Bronchial epithelial cell (primary cell): ENCODE results near the gene SPTBN5. TPM values are rescaled to one million over a fixed set of nuclear protein-coding genes. Genes with fewer than 3 reads are reported as not detected.

Source experiments
- DNase-seq: peaks from one replicate; pipeline ENCODE4 v3.0.0-alpha.2; 2010; ENCODE audit warnings: low read depth
- FAIRE-seq: peaks from 2 replicates; lab custom pipeline; 2011; peaks lifted over from hg19 to GRCh38; lab: Jason Lieb, UNC
- H3K27me3 ChIP-seq: 2 replicates; pipeline ENCODE4 v1.5.1; 2011; ENCODE audit warnings: low read length; ENCODE audit not compliant: control insufficient read depth, insufficient read depth
- H3K36me3 ChIP-seq: 2 replicates; pipeline ENCODE4 v1.5.1; 2011; ENCODE audit warnings: low read length; ENCODE audit not compliant: control insufficient read depth, insufficient read depth
- H3K4me3 ChIP-seq: 2 replicates; pipeline ENCODE4 v1.5.1; 2011; ENCODE audit warnings: mild to moderate bottlenecking, low read depth, low read length, control low read depth
- total RNA-seq: library from RNA; depleted of rRNA; stranded (reverse); fragments of >200 nt; gene quantifications from 2 replicates; pipeline ENCODE4 v1.2.1, GENCODE V29; 2014
- TF ChIP-seq, protein P1 (sequence below): IDR thresholded peaks from 2 replicates; pipeline ENCODE4 v1.5.1; 2011; ENCODE audit warnings: mild to moderate bottlenecking, moderate library complexity, low read length, control low read depth, inconsistent platforms; ENCODE audit not compliant: insufficient read depth, severe bottlenecking

Gene SPTBN5
- total RNA-seq, 1 donor from 2014 or later, result 0.53 TPM

DNA sequence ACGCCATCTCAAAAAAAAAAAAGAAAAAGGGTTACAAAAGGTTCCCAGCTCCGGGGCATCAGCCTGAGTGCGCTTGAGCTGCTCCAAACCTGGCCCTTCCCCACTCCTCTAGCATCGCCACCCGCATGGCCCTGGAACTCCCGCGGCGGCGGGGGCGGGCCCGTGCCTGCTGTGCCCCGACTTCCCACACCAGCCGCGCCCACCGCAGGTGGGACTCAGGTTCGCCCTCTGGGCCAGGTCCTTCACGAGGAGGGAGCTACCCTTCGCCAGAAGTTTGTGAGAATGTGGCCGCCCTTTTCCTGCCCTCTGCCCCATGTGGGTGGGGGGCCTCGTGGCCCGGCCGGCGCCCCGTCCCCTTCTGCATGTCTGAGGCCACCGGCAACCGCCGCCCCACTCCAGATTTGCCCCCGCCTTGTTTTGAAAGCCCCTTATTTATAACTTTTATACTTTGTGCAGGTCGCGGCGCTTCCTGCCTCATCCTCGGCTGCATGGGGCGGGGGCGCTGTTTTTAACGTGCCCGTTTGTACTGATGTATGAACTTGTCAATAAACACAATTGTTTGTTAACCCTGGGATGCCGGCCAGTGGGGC lies 66.5 kb downstream of the SPTBN5 start:
- H3K27me3 ChIP-seq, result no peaks in the 10 kb centered on the region
- H3K36me3 ChIP-seq, result peaks cover 34% of the 10 kb centered on the region
- no peak for FAIRE-seq
- TF ChIP-seq, protein P1, sequence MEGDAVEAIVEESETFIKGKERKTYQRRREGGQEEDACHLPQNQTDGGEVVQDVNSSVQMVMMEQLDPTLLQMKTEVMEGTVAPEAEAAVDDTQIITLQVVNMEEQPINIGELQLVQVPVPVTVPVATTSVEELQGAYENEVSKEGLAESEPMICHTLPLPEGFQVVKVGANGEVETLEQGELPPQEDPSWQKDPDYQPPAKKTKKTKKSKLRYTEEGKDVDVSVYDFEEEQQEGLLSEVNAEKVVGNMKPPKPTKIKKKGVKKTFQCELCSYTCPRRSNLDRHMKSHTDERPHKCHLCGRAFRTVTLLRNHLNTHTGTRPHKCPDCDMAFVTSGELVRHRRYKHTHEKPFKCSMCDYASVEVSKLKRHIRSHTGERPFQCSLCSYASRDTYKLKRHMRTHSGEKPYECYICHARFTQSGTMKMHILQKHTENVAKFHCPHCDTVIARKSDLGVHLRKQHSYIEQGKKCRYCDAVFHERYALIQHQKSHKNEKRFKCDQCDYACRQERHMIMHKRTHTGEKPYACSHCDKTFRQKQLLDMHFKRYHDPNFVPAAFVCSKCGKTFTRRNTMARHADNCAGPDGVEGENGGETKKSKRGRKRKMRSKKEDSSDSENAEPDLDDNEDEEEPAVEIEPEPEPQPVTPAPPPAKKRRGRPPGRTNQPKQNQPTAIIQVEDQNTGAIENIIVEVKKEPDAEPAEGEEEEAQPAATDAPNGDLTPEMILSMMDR, result no peak
- peak; percentile 25 for DNase-seq
- peak overlapping the region; percentile 94 for H3K4me3 ChIP-seq

DNA sequence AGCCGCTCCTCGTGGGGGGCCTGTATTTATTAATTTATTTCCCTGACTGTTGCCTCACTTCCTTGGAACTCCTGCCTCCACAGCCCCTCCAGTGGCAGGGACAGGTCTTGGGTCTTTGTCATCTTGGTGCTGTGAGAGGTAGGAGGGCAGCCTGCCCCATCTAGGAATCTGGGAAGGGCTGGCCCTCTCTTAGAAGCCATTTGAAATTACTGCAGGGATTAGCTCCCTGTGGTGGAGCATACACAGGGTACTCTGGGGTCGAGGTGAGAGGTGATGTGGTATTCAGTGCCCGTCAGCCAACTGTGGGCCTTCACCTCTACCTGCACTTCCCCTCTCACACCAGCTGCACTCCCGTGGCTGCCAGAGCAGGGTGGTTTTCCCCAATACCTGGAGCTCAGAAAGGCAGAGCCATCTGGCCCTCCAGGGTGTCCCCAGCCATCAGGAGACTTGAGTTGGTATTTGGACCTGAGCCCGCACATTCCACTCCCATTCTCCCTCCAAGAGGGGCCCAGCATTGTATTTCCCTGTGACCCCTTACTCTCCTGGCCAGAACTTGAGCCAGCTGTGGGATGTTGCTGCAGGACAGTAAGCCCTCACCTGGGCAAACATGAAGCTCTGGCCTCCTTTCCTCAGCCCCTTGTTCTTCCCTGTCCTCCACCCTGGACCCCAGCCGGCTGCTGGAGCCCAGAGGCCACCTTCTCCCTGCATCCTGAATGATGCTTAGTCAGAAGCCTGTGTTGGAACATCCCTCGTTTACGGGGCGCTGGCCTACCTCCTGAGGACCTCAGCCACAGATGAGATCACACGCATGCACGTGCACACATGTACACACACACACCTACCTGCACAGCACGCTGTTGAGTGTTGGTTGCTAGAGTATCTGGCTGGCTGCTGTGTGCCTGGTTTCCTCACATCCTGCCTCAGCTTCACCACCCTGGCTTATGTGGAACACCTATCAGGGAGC lies 68.0 kb downstream of the SPTBN5 start:
- TF ChIP-seq, protein P1, result no peak
- peaks cover 42% of the 10 kb centered on the region for H3K36me3 ChIP-seq

DNA sequence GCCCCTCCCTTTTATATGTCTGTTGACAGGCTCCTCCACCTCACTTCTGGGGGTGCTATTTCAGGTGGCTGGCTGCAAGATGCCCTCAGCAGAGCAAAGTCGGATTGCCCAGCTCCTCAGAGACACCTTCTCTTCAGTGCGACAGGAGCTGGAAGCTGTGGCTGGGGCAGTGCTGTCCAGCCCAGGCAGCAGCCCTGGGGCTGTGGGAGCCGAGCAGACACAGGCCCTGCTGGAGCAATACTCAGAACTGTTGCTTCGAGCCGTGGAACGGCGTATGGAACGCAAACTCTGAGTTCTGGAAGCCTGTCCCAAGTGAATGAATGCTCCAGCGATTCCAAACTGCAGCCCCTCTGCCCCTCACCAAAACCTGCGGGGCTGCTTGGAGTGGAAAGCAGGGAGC lies 68.7 kb downstream of the SPTBN5 start:
- Histone ChIP-seq H3K4me3 (no peak overlapping the region), H3K27me3 (no peaks in the 10 kb centered on the region), H3K36me3 (peaks cover 49% of the 10 kb centered on the region)
- TF ChIP-seq, protein P1, result no peak
- FAIRE-seq, result no peak
- no peak for DNase-seq

More for the DNA sequence above, 68.0 kb downstream of the SPTBN5 start:
- FAIRE-seq (peak; percentile 73), DNase-seq (peak; percentile 32)
- no peaks in the 10 kb centered on the region for H3K27me3 ChIP-seq
- H3K4me3 ChIP-seq, result no peak overlapping the region

DNA sequence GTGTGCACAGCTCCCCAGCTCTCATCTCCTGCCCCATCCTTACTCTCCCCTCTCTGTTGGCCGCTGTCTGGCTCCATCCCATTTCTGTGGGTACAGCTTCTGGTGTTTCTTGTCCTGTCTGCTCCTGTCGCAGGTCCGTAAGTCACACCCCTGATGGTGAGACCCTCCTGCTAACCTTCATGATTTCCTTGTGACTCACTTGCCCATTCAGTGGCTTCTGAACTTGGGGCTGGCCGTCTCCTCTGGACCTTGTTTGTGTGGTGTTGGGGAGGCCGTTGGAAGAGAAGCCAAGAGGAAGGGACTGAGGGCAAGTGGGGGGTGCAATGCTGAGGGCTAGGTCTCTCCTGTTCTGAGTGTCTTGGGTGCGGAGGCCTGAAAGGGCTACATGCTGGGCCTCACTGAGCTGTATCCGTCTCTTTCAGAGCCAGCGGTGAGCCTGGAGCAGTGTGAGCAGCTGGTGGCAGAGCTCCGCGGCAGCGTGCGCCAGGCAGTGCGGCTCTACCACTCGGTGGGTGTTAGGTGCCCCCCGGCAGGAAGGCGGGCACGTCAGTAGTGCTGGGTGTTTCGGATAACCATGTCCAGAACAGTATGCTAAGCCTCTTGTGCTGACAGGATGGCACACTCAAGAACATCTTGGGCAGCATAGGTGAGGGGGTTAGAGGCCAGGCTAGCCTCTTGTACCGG lies 69.6 kb downstream of the SPTBN5 start:
- TF ChIP-seq, protein P1, result no peak
- Histone ChIP-seq H3K4me3 (no peak overlapping the region), H3K36me3 (peaks cover 49% of the 10 kb centered on the region), H3K27me3 (no peaks in the 10 kb centered on the region)
- DNase-seq (no peak), FAIRE-seq (no peak)

DNA sequence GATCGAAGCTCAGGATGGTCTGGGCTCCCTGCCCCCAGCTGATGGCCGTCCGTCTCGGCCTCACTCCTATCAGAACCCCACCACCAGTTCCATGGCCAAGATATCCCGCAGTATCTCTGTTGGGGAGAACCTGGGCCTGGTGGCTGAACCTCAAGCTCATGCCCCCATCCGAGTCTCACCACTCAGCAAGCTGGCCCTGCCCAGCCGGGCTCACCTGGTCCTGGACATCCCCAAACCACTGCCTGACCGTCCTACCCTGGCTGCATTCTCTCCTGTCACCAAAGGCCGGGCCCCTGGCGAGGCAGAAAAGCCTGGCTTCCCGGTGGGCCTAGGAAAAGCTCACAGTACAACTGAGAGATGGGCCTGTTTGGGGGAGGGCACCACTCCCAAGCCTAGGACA lies 70.4 kb downstream of the SPTBN5 start:
- TF ChIP-seq, protein P1, result no peak
- Histone ChIP-seq H3K36me3 (peaks cover 50% of the 10 kb centered on the region), H3K4me3 (no peak overlapping the region), H3K27me3 (no peaks in the 10 kb centered on the region)
- FAIRE-seq, result no peak
- DNase-seq, result no peak
